Right atrium auricular region (tissue), 2 donors: Measurements from ENCODE around the gene CYS1. TPM values are rescaled to one million over a fixed set of nuclear protein-coding genes. Genes with fewer than 3 reads are reported as not detected.
A peak's percentile ranks its signal among the peaks of the same experiment; 100 is the strongest.
"Not testable (repeated sequence)": the region's sequence is repeated elsewhere in the genome, so short reads cannot be mapped to it uniquely, and the experiment has no call there.

Source experiments
- DNase-seq: peaks from one replicate; pipeline ENCODE4 v3.0.0-alpha.2; 2019; ENCODE audit warnings: low spot score
- H3K27ac ChIP-seq, 2 donors: fragments of 200-600 bp; sonication (generic); 1 replicate in 1 of 2; 2 replicates in 1 of 2; pipeline ENCODE4 v1.5.1; 2016 to 2019
- H3K27me3 ChIP-seq, 2 donors: fragments of 200-600 bp; sonication (generic); one replicate each; pipeline versions ENCODE4 v1.5.1 to v1.6.0; 2017 to 2019
- H3K36me3 ChIP-seq: fragments of 200-600 bp; sonication (generic); one replicate; pipeline ENCODE4 v1.5.1; 2016
- H3K4me1 ChIP-seq, 2 donors: fragments of 200-600 bp; sonication (generic); one replicate each; pipeline versions ENCODE4 v1.5.1 to v1.6.0; 2017 to 2019
- H3K4me3 ChIP-seq, 2 donors: fragments of 200-600 bp; sonication (generic); 1 replicate in 1 of 2; 2 replicates in 1 of 2; pipeline ENCODE4 v1.5.1; 2017 to 2019; ENCODE audit warnings: mild to moderate bottlenecking in 1 of 2, moderate library complexity in 1 of 2
- H3K9me3 ChIP-seq, 2 donors: fragments of 200-600 bp; sonication (generic); one replicate each; pipeline ENCODE4 v1.5.1; 2019
- total RNA-seq, 2 donors: library from RNA; depleted of rRNA; stranded (reverse); fragments of >200 nt; gene quantifications; one replicate each; pipeline ENCODE4 v1.1.0, GENCODE V29; 2016
- TF ChIP-seq, protein P1 (sequence below), 2 donors: fragments of 200-600 bp; sonication (generic); IDR thresholded peaks; one replicate each; pipeline ENCODE4 v1.5.1; 2019; ENCODE audit warnings: antibody characterized with exemption in 2 of 2

The CYS1 gene
- total RNA-seq, 2 donors from 2014 or later: 4.8 to 5.9 TPM

DNA sequence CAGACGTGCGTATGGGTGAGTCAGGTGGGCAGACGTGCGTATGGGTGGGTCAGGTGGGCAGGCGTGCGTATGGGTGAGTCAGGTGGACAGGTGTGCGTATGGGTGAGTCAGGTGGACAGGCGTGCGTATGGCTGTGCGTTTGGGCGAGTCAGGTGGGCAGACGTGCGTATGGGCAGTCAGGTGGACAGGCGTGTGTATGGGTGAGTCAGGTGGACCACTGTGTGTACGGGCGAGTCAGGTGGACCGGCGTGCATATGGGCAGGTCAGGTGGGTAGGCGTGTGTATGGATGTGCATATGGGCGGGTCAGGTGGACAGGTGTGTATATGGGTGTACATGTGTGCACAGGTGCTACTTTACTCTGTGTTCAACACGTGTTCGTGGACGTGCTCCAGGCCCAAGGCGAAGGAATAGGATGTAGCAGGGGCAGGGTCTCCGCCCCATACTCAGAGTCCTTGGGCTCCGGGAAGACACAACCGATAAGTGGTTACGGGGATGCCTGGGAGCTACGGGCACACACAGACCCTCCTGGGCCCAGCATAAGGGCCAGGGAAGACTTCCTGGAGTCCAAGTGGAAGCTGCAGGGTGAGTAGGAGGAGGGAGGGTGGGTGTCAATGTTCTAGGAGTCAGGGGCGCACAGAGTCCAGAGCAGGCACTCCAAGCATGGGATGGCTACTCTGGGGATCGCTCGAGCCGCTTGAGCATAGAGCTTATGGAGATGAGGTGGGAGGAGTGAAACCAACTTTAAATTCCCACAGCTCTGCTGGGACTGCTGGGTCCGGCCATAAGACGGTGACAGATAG, 64.0 kb downstream of the CYS1 start:
- peaks cover 0 to 6% of the 10 kb centered on the region in 2 donors for H3K9me3 ChIP-seq
- no peaks in the 10 kb centered on the region for H3K4me1 ChIP-seq
- no peak overlapping the region for H3K27ac ChIP-seq
- H3K27me3 ChIP-seq: no peaks in the 10 kb centered on the region
- DNase-seq: no peak
- TF ChIP-seq, protein P1, sequence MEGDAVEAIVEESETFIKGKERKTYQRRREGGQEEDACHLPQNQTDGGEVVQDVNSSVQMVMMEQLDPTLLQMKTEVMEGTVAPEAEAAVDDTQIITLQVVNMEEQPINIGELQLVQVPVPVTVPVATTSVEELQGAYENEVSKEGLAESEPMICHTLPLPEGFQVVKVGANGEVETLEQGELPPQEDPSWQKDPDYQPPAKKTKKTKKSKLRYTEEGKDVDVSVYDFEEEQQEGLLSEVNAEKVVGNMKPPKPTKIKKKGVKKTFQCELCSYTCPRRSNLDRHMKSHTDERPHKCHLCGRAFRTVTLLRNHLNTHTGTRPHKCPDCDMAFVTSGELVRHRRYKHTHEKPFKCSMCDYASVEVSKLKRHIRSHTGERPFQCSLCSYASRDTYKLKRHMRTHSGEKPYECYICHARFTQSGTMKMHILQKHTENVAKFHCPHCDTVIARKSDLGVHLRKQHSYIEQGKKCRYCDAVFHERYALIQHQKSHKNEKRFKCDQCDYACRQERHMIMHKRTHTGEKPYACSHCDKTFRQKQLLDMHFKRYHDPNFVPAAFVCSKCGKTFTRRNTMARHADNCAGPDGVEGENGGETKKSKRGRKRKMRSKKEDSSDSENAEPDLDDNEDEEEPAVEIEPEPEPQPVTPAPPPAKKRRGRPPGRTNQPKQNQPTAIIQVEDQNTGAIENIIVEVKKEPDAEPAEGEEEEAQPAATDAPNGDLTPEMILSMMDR (IDR thresholded peaks at IDR 0.05): no peak
- no peaks in the 10 kb centered on the region for H3K36me3 ChIP-seq
- H3K4me3 ChIP-seq: no peak overlapping the region

- not testable (repeated sequence) for DNase-seq, H3K4me1 ChIP-seq, H3K27ac ChIP-seq, H3K9me3 ChIP-seq, H3K4me3 ChIP-seq, H3K36me3 ChIP-seq, H3K27me3 ChIP-seq
Observed at GRCh38 chr2:10015376-10015989, 64.7 kb downstream of the CYS1 start.

DNA sequence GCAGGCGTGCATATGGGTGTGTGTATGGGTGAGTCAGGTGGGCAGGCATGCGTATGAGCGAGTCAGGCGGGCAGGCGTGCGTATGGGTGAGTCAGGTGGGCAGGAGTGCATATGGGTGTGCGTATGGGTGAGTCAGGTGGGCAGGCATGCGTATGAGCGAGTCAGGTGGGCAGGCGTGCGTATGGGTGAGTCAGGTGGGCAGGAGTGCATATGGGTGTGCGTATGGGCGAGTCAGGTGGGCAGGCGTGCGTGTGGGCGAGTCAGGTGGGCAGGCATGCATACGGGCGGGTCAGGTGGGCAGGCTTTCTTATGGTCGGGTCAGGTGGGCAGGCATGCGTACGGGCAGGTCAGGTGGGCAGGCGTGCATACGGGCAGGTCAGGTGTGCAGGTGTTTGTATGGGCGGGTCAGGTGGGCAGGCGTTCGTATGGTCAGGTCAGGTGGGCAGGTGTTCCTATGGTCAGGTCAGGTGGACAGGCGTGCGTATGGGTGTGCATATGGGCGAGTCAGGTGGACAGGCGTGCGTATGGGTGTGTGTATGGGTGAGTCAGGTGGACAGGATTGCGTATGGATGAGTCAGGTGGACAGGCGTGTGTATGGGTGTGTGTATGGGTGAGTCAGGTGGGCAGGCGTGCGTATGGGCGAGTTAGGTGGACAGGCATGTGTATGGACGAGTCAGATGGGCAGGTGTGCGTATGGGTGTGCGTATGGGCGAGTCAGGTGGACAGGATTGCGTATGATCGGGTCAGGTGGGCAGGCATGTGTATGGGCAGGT, 65.6 kb downstream of the CYS1 start:
- Histone ChIP-seq H3K36me3 (no peaks in the 10 kb centered on the region), H3K9me3 (peaks cover 0 to 6% of the 10 kb centered on the region in 2 donors), H3K27me3 (no peaks in the 10 kb centered on the region), H3K4me1 (peaks cover 0 to 11% of the 10 kb centered on the region in 2 donors), H3K4me3 (no peak overlapping the region), H3K27ac (no peak overlapping the region)
- TF ChIP-seq, protein P1 (IDR thresholded peaks at IDR 0.05): no peak
- DNase-seq: no peak

DNA sequence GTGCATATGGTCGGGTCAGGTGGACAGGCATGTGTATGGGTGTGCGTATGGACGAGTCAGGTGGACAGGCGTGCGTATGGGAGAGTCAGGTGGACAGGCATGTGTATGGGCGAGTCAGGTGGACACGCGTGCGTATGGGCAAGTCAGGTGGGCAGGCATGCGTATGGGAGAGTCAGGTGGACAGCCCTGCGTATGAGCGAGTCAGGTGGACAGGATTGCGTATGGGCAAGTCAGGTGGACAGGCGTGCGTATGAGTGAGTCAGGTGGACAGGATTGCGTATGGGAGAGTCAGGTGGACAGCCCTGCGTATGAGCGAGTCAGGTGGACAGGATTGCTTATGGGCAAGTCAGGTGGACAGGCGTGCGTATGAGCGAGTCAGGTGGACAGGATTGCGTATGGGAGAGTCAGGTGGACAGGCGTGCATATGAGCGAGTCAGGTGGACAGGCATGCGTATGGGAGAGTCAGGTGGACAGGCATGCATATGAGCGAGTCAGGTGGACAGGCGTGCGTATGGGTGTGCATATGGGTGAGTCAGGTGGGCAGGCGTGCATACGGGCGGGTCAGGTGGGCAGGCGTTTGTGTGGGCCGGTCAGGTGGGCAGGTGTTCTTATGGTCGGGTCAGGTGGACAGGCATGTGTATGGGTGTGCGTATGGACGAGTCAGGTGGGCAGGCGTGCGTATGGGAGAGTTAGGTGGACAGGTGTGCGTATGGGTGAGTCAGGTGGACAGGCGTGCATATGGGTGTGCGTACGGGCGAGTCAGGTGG, 66.4 kb downstream of the CYS1 start:
- not testable (repeated sequence) for DNase-seq, H3K27me3 ChIP-seq, H3K9me3 ChIP-seq, H3K27ac ChIP-seq, H3K4me3 ChIP-seq, H3K36me3 ChIP-seq
- peaks cover 0 to 19% of the 10 kb centered on the region in 2 donors for H3K4me1 ChIP-seq

DNA sequence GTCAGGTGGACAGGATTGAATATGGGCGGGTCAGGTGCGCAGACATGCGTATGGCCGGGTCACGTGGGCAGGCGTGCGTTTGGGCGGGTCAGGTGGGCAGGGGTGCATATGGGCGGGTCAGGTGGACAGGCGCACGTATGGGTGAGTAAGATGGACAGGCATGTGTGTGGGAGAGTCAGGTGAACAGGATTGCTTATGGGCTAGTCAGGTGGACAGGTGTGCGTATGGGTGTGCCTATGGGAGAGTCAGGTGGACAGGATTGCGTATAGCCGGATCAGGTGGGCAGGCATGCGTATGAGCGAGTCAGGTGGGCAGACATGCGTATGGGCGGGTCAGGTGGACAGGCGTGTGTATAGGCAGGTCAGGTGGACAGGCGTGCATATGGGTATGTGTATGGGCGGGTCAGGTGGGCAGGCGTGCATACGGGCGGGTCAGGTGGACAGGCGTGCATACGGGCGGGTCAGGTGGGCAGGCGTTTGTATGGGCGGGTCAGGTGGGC, 67.2 kb downstream of the CYS1 start:
- Histone ChIP-seq H3K4me1 (peaks cover 0 to 26% of the 10 kb centered on the region in 2 donors), H3K9me3 (peaks cover 0 to 6% of the 10 kb centered on the region in 2 donors), H3K27ac (no peak overlapping the region), H3K4me3 (no peak overlapping the region), H3K36me3 (no peaks in the 10 kb centered on the region), H3K27me3 (no peaks in the 10 kb centered on the region)
- no peak for DNase-seq
- TF ChIP-seq, protein P1 (IDR thresholded peaks at IDR 0.05): no peak

GRCh38 chr2:10012366-10012962, 67.7 kb downstream of the CYS1 start:
- not testable (repeated sequence) for H3K9me3 ChIP-seq, DNase-seq, H3K4me3 ChIP-seq, H3K27ac ChIP-seq, H3K27me3 ChIP-seq, H3K36me3 ChIP-seq
- H3K4me1 ChIP-seq: peaks cover 0 to 32% of the 10 kb centered on the region in 2 donors

DNA sequence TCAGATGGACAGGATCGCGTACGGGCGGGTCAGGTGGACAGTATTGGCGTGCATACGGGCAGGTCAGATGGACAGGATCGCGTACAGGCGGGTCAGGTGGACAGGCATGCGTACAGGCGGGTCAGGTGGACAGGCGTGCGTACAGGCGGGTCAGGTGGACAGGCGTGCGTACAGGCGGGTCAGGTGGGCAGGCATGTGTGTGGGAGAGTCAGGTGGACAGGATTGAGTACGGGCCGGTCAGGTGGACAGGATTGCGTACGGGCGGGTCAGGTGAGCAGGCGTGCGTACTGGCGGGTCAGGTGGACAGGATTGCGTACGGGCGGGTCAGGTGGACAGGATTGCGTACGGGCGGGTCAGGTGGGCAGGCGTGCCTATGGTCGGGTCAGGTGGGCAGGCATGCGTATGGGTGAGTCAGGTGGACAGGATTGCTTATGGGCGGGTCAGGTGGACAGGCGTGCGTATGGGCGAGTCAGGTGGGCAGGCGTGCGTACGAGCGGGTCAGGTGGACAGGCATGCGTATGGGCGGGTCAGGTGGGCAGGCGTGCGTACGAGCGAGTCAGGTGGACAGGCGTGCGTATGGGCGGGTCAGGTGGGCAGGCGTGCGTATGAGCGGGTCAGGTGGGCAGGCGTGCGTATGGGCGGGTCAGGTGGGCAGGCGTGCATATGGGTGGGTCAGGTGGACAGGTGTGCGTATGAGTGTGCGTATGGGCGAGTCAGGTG, 68.4 kb downstream of the CYS1 start:
- H3K4me3 ChIP-seq, H3K27ac ChIP-seq, H3K9me3 ChIP-seq, H3K27me3 ChIP-seq, H3K36me3 ChIP-seq, DNase-seq: not testable (repeated sequence)
- H3K4me1 ChIP-seq: peaks cover 0 to 39% of the 10 kb centered on the region in 2 donors

DNA sequence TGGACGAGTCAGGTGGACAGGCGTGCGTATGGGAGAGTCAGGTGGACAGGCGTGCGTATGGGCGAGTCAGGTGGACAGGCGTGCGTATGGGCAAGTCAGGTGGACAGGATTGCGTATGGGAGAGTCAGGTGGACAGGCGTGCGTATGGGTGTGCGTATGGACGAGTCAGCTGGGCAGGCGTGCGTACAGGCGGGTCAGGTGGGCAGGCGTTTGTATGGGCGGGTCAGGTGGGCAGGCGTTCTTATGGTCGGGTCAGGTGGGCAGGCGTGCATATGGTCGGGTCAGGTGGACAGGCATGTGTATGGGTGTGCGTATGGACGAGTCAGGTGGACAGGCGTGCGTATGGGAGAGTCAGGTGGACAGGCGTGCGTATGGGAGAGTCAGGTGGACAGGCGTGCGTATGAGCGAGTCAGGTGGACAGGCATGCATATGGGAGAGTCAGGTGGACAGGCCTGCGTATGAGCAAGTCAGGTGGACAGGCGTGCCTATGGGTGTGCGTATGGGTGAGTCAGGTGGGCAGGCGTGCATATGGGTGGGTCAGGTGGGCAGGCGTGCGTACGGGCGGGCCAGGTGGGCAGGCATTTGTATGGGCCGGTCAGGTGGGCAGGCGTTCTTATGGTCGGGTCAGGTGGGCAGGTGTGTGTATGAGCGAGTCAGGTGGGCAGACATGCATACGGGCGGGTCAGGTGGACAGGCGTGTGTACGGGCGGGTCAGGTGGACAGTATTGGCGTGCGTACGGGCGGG, 69.2 kb downstream of the CYS1 start:
- not testable (repeated sequence) for DNase-seq, H3K36me3 ChIP-seq, H3K9me3 ChIP-seq, H3K27me3 ChIP-seq, H3K4me3 ChIP-seq
- Histone ChIP-seq H3K4me1 (peaks cover 0 to 40% of the 10 kb centered on the region in 2 donors), H3K27ac (peak overlapping the region; percentile 68 to 92)
